Right lobe of liver (tissue), 4 donors: ENCODE data around the gene GOLGA6L10.

Experiments used
- POLR2A ChIP-seq: fragments of 450-650 bp; IDR thresholded peaks from one replicate; pipeline ENCODE4 v1.6.1; 2017; ENCODE audit warnings: antibody characterized with exemption, mild to moderate bottlenecking
- TF ChIP-seq, protein P1 (sequence below), 4 donors: fragments of 200-600 bp in 3 of 4; fragments of 450-650 bp in 1 of 4; IDR thresholded peaks; one replicate each; pipeline versions ENCODE4 v1.5.1 to v1.8.0; 2016 to 2022; ENCODE audit warnings: antibody characterized with exemption in 4 of 4, mild to moderate bottlenecking in 2 of 4
- donor health status: DM: no; HTN: no; CAD: no.
- donor health status: DM: no; HTN: no; CAD: no.
- donor health status: DM: no; HTN: yes; CAD: no.

DNA sequence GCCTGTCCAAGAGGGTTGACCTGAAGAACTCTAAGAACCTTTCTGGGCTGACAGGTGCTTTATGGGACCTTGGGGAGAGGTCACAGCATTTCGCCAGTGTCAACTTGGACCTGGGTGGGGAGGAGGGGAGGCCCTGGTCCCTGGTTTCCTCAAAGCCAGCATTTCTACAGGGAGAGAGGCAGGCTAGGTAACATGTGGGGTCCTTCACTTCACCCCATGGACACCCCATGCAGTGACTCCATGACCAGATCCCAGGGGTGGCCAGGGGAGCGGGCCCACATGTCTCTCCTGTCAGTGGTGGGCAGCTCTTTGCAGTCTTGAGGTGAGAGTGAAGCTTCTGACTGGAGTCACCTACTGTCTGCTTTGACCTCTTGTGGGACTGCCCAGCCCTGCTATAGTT, 35.8 kb downstream of the GOLGA6L10 start:
- TF ChIP-seq, protein P1, sequence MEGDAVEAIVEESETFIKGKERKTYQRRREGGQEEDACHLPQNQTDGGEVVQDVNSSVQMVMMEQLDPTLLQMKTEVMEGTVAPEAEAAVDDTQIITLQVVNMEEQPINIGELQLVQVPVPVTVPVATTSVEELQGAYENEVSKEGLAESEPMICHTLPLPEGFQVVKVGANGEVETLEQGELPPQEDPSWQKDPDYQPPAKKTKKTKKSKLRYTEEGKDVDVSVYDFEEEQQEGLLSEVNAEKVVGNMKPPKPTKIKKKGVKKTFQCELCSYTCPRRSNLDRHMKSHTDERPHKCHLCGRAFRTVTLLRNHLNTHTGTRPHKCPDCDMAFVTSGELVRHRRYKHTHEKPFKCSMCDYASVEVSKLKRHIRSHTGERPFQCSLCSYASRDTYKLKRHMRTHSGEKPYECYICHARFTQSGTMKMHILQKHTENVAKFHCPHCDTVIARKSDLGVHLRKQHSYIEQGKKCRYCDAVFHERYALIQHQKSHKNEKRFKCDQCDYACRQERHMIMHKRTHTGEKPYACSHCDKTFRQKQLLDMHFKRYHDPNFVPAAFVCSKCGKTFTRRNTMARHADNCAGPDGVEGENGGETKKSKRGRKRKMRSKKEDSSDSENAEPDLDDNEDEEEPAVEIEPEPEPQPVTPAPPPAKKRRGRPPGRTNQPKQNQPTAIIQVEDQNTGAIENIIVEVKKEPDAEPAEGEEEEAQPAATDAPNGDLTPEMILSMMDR (IDR thresholded peaks at IDR 0.05), result no peak
- no peak for TF ChIP-seq POLR2A
